ENCODE data around the gene SLC9A9. TPM values are rescaled to one million over a fixed set of nuclear protein-coding genes. Genes with fewer than 3 reads are reported as not detected.

The SLC9A9 gene
- total and polyA plus RNA-seq, 8 donors: 0.58 to 29.7 (median 14.0) TPM

DNA sequence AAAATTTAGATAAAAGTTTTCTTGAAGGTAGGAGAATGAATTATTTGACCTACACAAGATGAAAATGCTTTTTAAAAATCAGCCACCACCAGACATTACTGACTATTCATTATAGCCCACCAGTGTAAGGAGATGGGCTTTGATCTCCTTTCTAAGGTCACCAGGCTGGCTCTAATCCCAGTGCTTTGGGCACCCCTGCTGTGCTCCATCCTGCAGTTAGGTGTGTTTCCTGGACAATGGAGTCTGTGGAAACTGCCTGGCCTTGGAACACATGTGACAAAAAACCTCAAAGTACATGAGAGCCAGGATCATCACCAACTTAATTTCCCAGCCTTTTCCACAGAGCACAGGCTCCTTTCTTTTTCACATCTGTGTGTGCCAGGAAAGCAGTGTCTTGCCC lies 467.8 kb downstream of the SLC9A9 start:
- intact Hi-C loops (cut with DNase I; ENCODE audit: low total_unique reads): no loop called here
- H3K27ac ChIP-seq: no peak overlapping the region
- no peaks in the 10 kb centered on the region for H3K27me3 ChIP-seq
- no peaks in the 10 kb centered on the region for H3K36me3 ChIP-seq
- H3K4me1 ChIP-seq: no peaks in the 10 kb centered on the region
- no peak overlapping the region for H3K4me3 ChIP-seq
- H3K9me3 ChIP-seq: no peaks in the 10 kb centered on the region
- no peak for DNase-seq
- TF ChIP-seq, protein P1, sequence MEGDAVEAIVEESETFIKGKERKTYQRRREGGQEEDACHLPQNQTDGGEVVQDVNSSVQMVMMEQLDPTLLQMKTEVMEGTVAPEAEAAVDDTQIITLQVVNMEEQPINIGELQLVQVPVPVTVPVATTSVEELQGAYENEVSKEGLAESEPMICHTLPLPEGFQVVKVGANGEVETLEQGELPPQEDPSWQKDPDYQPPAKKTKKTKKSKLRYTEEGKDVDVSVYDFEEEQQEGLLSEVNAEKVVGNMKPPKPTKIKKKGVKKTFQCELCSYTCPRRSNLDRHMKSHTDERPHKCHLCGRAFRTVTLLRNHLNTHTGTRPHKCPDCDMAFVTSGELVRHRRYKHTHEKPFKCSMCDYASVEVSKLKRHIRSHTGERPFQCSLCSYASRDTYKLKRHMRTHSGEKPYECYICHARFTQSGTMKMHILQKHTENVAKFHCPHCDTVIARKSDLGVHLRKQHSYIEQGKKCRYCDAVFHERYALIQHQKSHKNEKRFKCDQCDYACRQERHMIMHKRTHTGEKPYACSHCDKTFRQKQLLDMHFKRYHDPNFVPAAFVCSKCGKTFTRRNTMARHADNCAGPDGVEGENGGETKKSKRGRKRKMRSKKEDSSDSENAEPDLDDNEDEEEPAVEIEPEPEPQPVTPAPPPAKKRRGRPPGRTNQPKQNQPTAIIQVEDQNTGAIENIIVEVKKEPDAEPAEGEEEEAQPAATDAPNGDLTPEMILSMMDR (IDR thresholded peaks at IDR 0.05): no peak
- TF ChIP-seq EP300 (IDR thresholded peaks at IDR 0.05): no peak
- no peak for TF ChIP-seq POLR2A (IDR thresholded peaks at IDR 0.05)
- no peak for TF ChIP-seq POLR2AphosphoS5 (IDR thresholded peaks at IDR 0.05)

- 70 to 100% (median 89%) methylated on average over 1 of the region's 1 CpG for WGBS, 5 donors
- Histone ChIP-seq H3K4me1 (no peaks in the 10 kb centered on the region), H3K27me3 (no peaks in the 10 kb centered on the region), H3K36me3 (no peaks in the 10 kb centered on the region), H3K9me3 (no peaks in the 10 kb centered on the region), H3K27ac (no peak overlapping the region), H3K4me3 (no peak overlapping the region)
- DNase-seq: no peak
- intact Hi-C loops (cut with DNase I; ENCODE audit: low total_unique reads): no loop called here
- TF ChIP-seq POLR2AphosphoS5 (IDR thresholded peaks at IDR 0.05) (no peak), EP300 (IDR thresholded peaks at IDR 0.05) (no peak), POLR2A (IDR thresholded peaks at IDR 0.05) (no peak)
- TF ChIP-seq, protein P1 (IDR thresholded peaks at IDR 0.05): no peak
Measured at GRCh38 chr3:143375698-143376097, 472.6 kb downstream of the SLC9A9 start.

DNA sequence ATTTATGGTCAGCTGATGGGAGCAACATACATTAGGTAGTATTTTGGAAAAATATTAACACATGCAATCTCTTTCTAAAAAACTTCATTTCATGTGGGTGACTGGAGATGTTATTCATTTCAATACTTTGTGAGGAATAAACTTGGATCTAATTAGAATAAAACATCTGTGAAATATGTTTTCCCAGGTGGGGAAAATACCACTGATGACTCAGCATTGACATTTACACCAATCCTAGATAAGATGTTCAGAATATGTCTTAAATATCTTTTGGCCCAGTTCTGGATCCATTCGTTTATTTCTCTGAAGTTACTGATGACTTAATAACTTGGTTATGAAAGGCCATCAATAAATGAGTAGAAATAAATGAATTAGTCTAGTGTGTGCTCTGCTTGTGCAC lies 481.1 kb downstream of the SLC9A9 start:
- H3K27ac ChIP-seq: no peak overlapping the region
- no peak overlapping the region for H3K4me3 ChIP-seq
- whole genome bisulfite sequencing, 5 donors: 31 to 45% (median 39%) methylated on average over 1 of the region's 1 CpG
- no peaks in the 10 kb centered on the region for H3K4me1 ChIP-seq
- no peaks in the 10 kb centered on the region for H3K36me3 ChIP-seq
- H3K27me3 ChIP-seq: no peaks in the 10 kb centered on the region
- intact Hi-C loops (cut with DNase I; ENCODE audit: low total_unique reads): no loop called here
- TF ChIP-seq, protein P1 (IDR thresholded peaks at IDR 0.05): no peak
- TF ChIP-seq POLR2A (IDR thresholded peaks at IDR 0.05): no peak
- no peak for DNase-seq
- H3K9me3 ChIP-seq: no peaks in the 10 kb centered on the region

GRCh38 chr3:143366672-143367071 lies 481.6 kb downstream of the SLC9A9 start:
- WGBS, 5 donors: 76 to 94% (median 83%) methylated on average over 1 of the region's 1 CpG
- TF ChIP-seq, protein P1 (IDR thresholded peaks at IDR 0.05): no peak
- TF ChIP-seq EP300 (IDR thresholded peaks at IDR 0.05) (no peak), POLR2A (IDR thresholded peaks at IDR 0.05) (no peak), POLR2AphosphoS5 (IDR thresholded peaks at IDR 0.05) (no peak)
- Histone ChIP-seq H3K4me3 (no peak overlapping the region), H3K27me3 (no peaks in the 10 kb centered on the region), H3K27ac (no peak overlapping the region), H3K36me3 (no peaks in the 10 kb centered on the region), H3K4me1 (no peaks in the 10 kb centered on the region), H3K9me3 (no peaks in the 10 kb centered on the region)
- intact Hi-C loops (cut with DNase I; ENCODE audit: low total_unique reads): no loop called here
- DNase-seq: no peak
